H9 (cell line): ENCODE data around the gene ZNF415. TPM values are rescaled to one million over a fixed set of nuclear protein-coding genes. Genes with fewer than 3 reads are reported as not detected.

Experiments
- DNase-seq: peaks from one replicate; pipeline ENCODE4 v3.0.0-alpha.2; 2017
- H2AFZ ChIP-seq: one replicate; pipeline ENCODE4 v1.6.1; 2013; ENCODE audit warnings: mild to moderate bottlenecking, low read length, control low read depth, moderate library complexity
- H2AK5ac ChIP-seq: 2 replicates; pipeline ENCODE4 v1.6.1; 2013; ENCODE audit warnings: low read length, control low read depth, mixed read lengths; ENCODE audit not compliant: insufficient read length
- H2BK120ac ChIP-seq: one replicate; pipeline ENCODE4 v1.6.1; 2013; ENCODE audit warnings: low read depth, mild to moderate bottlenecking, low read length, control low read depth, inconsistent platforms; ENCODE audit not compliant: poor library complexity, severe bottlenecking
- H2BK12ac ChIP-seq: 2 replicates; pipeline ENCODE4 v1.6.1; 2013; ENCODE audit warnings: low read length, control low read depth, mixed read lengths, low read depth; ENCODE audit not compliant: insufficient read length
- H2BK15ac ChIP-seq: 2 replicates; pipeline ENCODE4 v1.6.1; 2013; ENCODE audit warnings: low read depth, low read length, control low read depth
- H2BK20ac ChIP-seq: one replicate; pipeline ENCODE4 v1.6.1; 2013; ENCODE audit warnings: low read depth, mild to moderate bottlenecking, low read length, control low read depth, inconsistent platforms; ENCODE audit not compliant: poor library complexity, severe bottlenecking
- H2BK5ac ChIP-seq: 2 replicates; pipeline ENCODE4 v1.6.1; 2013; ENCODE audit warnings: low read length, control low read depth, mixed read lengths; ENCODE audit not compliant: insufficient read length
- H3K14ac ChIP-seq: 2 replicates; pipeline ENCODE4 v1.6.1; 2013; ENCODE audit warnings: low read length, control low read depth; ENCODE audit not compliant: insufficient read depth
- H3K18ac ChIP-seq: 2 replicates; pipeline ENCODE4 v1.6.1; 2013; ENCODE audit warnings: low read depth, mild to moderate bottlenecking, mixed read lengths, low read length, control low read depth; ENCODE audit not compliant: insufficient read length
- H3K23ac ChIP-seq: 2 replicates; pipeline ENCODE4 v1.6.1; 2013; ENCODE audit warnings: low read length, control low read depth, mixed read lengths, low read depth; ENCODE audit not compliant: insufficient read length
- H3K23me2 ChIP-seq: 2 replicates; pipeline ENCODE4 v1.6.1; 2013; ENCODE audit warnings: low read depth, mild to moderate bottlenecking, mixed read lengths, low read length, control low read depth; ENCODE audit not compliant: insufficient read length, poor library complexity, severe bottlenecking
- H3K27ac ChIP-seq: 2 replicates; pipeline ENCODE4 v1.5.1; 2013; ENCODE audit warnings: low read length, control low read depth, mixed read lengths, low read depth; ENCODE audit not compliant: insufficient read length
- H3K27me3 ChIP-seq: 2 replicates; pipeline ENCODE4 v1.6.1; 2013; ENCODE audit warnings: low read length, control low read depth, inconsistent platforms; ENCODE audit not compliant: insufficient read depth
- H3K4ac ChIP-seq: 2 replicates; pipeline ENCODE4 v1.6.1; 2013; ENCODE audit warnings: low read depth, mild to moderate bottlenecking, control low read depth, inconsistent platforms, low read length, moderate library complexity
- H3K4me1 ChIP-seq: 2 replicates; pipeline ENCODE4 v1.6.1; 2013; ENCODE audit warnings: low read length, control low read depth, inconsistent platforms; ENCODE audit not compliant: insufficient read depth
- H3K4me2 ChIP-seq: 2 replicates; pipeline ENCODE4 v1.6.1; 2013; ENCODE audit warnings: low read length, control low read depth, mixed read lengths; ENCODE audit not compliant: insufficient read length, insufficient read depth
- H3K56ac ChIP-seq: 2 replicates; pipeline ENCODE4 v1.6.1; 2013; ENCODE audit warnings: low read depth, mild to moderate bottlenecking, mixed read lengths, low read length, control low read depth; ENCODE audit not compliant: insufficient read length
- H3K79me1 ChIP-seq: 2 replicates; pipeline ENCODE4 v1.6.1; 2013; ENCODE audit warnings: low read depth, mild to moderate bottlenecking, moderate library complexity, low read length, control low read depth, inconsistent platforms; ENCODE audit not compliant: insufficient read depth, poor library complexity, severe bottlenecking
- H3K79me2 ChIP-seq: 2 replicates; pipeline ENCODE4 v1.6.1; 2013; ENCODE audit warnings: low read length, control low read depth, inconsistent platforms; ENCODE audit not compliant: insufficient read depth
- H3K9ac ChIP-seq: 2 replicates; pipeline ENCODE4 v1.6.1; 2013; ENCODE audit warnings: low read length, control low read depth, mixed read lengths; ENCODE audit not compliant: insufficient read length; ENCODE audit errors: extremely low read depth
- H3K9me3 ChIP-seq: one replicate; pipeline ENCODE4 v1.6.1; 2013; ENCODE audit warnings: low read depth, low read length, inconsistent platforms; ENCODE audit not compliant: control insufficient read depth
- H3T11ph ChIP-seq: one replicate; pipeline ENCODE4 v1.6.1; 2013; ENCODE audit warnings: mild to moderate bottlenecking, low read length, control low read depth, inconsistent platforms
- H4K20me1 ChIP-seq: one replicate; pipeline ENCODE4 v1.6.1; 2013; ENCODE audit not compliant: control insufficient read depth, insufficient read length, insufficient read depth
- H4K5ac ChIP-seq: 2 replicates; pipeline ENCODE4 v1.6.1; 2013; ENCODE audit warnings: low read depth, mild to moderate bottlenecking, mixed read lengths, low read length, control low read depth; ENCODE audit not compliant: insufficient read length
- H4K8ac ChIP-seq: replicated peaks from 2 replicates; pipeline ENCODE4 v1.6.1; 2013; ENCODE audit warnings: low read length, control low read depth, mixed read lengths, low read depth; ENCODE audit not compliant: insufficient read length
- H4K91ac ChIP-seq: 2 replicates; pipeline ENCODE4 v1.6.1; 2013; ENCODE audit warnings: low read depth, mild to moderate bottlenecking, moderate library complexity, mixed read lengths, low read length, control low read depth; ENCODE audit not compliant: insufficient read length
- H3K27ac Mint-ChIP-seq, 3 experiments: 2 replicates in 2 of 3; 3 replicates in 1 of 3; pipeline ENCODE4 v1.8.0; 2020 to 2021; ENCODE audit warnings: mixed read lengths in 3 of 3, mild to moderate bottlenecking in 1 of 3, moderate library complexity in 1 of 3
- H3K27me3 Mint-ChIP-seq: 2 replicates; pipeline ENCODE4 v1.8.0; 2021; ENCODE audit warnings: low read depth, mild to moderate bottlenecking, moderate library complexity, mixed read lengths
- H3K36me3 Mint-ChIP-seq, 3 experiments: 2 replicates in 2 of 3; 3 replicates in 1 of 3; pipeline ENCODE4 v1.8.0; 2020 to 2021; ENCODE audit warnings: low read depth in 3 of 3, mixed read lengths in 3 of 3; ENCODE audit not compliant: insufficient read depth in 1 of 3
- H3K4me1 Mint-ChIP-seq, 2 experiments: 2 replicates each; pipeline ENCODE4 v1.8.0; 2020; ENCODE audit warnings: mixed read lengths in 2 of 2
- H3K4me3 Mint-ChIP-seq, 2 experiments: 2 replicates in 1 of 2; 3 replicates in 1 of 2; pipeline ENCODE4 v1.8.0; 2020 to 2021; ENCODE audit warnings: mild to moderate bottlenecking in 2 of 2, mixed read lengths in 2 of 2, moderate library complexity in 1 of 2
- H3K9me3 Mint-ChIP-seq, 2 experiments: 2 replicates in 1 of 2; 3 replicates in 1 of 2; pipeline ENCODE4 v1.8.0; 2020; ENCODE audit warnings: mild to moderate bottlenecking in 2 of 2, mixed read lengths in 2 of 2, moderate library complexity in 1 of 2
- WGBS: extraction: QIAGEN DNeasy Blood & Tissue Kit; methylation state at CpG from one replicate; pipeline ENCODE4 v1.1.7; 2013; ENCODE audit warnings: missing lambda C conversion rate, low lambda C conversion rate, mixed read lengths; ENCODE audit not compliant: insufficient read length; ENCODE audit errors: extremely low coverage; 5-methylcytosine and 5-hydroxymethylcytosine counted together
- total RNA-seq: library from RNA; stranded (reverse); gene quantifications from 2 replicates; pipeline ENCODE4 v1.2.1, GENCODE V29; 2021
- TF ChIP-seq, protein P1 (sequence below): fragments of 200-600 bp; sonication (generic); conservative IDR thresholded peaks from 3 replicates; pipeline ENCODE4 v1.8.0; 2021; ENCODE audit warnings: antibody characterized with exemption, mild to moderate bottlenecking

Gene ZNF415
- total RNA-seq, 1 experiment from 2014 or later: 12.3 TPM

- Histone ChIP-seq H2BK5ac (no peak overlapping the region), H3K27me3 (no peaks in the 10 kb centered on the region), H4K5ac (no peak overlapping the region), H2BK20ac (no peak overlapping the region), H2AFZ (no peak overlapping the region), H3K27ac (no peak overlapping the region), H3K4me1 (no peaks in the 10 kb centered on the region), H4K20me1 (no peaks in the 10 kb centered on the region), H3K79me1 (no peaks in the 10 kb centered on the region), H3K79me2 (no peaks in the 10 kb centered on the region), H3K4me2 (no peak overlapping the region), H3K23ac (no peak overlapping the region), H3K56ac (no peak overlapping the region), H2BK12ac (no peak overlapping the region), H3K9me3 (peaks cover 11% of the 10 kb centered on the region), H2AK5ac (no peak overlapping the region), H2BK120ac (no peak overlapping the region), H3K14ac (no peak overlapping the region), H3K18ac (no peak overlapping the region), H2BK15ac (no peak overlapping the region), H3K9ac (no peak overlapping the region), H4K8ac (no peak overlapping the region), H3K23me2 (no peaks in the 10 kb centered on the region), H3K4ac (no peak overlapping the region), H3T11ph (no peak overlapping the region), H4K91ac (no peak overlapping the region)
- no peak overlapping the region for H3K27ac Mint-ChIP-seq
- H3K4me1 Mint-ChIP-seq: peaks cover 0 to 5% of the 10 kb centered on the region in 2 experiments; a peak in 2 of 4 replicates
- WGBS: no CpG with 5 or more reads among the region's 10 CpGs
- peaks cover 37 to 55% (median 51%) of the 10 kb centered on the region in 3 experiments for H3K36me3 Mint-ChIP-seq
- H3K27me3 Mint-ChIP-seq: no peaks in the 10 kb centered on the region; the same call in 1 of the 2 replicates
- H3K4me3 Mint-ChIP-seq: no peak overlapping the region
- TF ChIP-seq, protein P1, sequence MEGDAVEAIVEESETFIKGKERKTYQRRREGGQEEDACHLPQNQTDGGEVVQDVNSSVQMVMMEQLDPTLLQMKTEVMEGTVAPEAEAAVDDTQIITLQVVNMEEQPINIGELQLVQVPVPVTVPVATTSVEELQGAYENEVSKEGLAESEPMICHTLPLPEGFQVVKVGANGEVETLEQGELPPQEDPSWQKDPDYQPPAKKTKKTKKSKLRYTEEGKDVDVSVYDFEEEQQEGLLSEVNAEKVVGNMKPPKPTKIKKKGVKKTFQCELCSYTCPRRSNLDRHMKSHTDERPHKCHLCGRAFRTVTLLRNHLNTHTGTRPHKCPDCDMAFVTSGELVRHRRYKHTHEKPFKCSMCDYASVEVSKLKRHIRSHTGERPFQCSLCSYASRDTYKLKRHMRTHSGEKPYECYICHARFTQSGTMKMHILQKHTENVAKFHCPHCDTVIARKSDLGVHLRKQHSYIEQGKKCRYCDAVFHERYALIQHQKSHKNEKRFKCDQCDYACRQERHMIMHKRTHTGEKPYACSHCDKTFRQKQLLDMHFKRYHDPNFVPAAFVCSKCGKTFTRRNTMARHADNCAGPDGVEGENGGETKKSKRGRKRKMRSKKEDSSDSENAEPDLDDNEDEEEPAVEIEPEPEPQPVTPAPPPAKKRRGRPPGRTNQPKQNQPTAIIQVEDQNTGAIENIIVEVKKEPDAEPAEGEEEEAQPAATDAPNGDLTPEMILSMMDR: no peak
- H3K9me3 Mint-ChIP-seq: peaks cover 31 to 32% of the 10 kb centered on the region in 2 experiments
- no peak for DNase-seq
Measured at GRCh38 chr19:53182202-53182601, 49.5 kb upstream of the ZNF415 start.
